Measurements from ENCODE around the gene GCFC2. TPM values are rescaled to one million over a fixed set of nuclear protein-coding genes. Genes with fewer than 3 reads are reported as not detected.
A peak's percentile ranks its signal among the peaks of the same experiment; 100 is the strongest.

Gene GCFC2
- total RNA-seq, 1 experiment from 2014 or later = 14.3 TPM

GRCh38 chr2:75627902-75628504 lies 82.7 kb downstream of the GCFC2 start:
- peak; percentile 64 for DNase-seq (ENCODE audit: low read depth)

GRCh38 chr2:75622929-75623328 lies 87.8 kb downstream of the GCFC2 start:
- DNase-seq (ENCODE audit: low read depth) = no peak

GRCh38 chr2:75622500-75622899 lies 88.2 kb downstream of the GCFC2 start:
- DNase-seq (ENCODE audit: low read depth) = no peak

GRCh38 chr2:75621228-75621627 lies 89.5 kb downstream of the GCFC2 start:
- DNase-seq (ENCODE audit: low read depth) = no peak

- no peak for DNase-seq (ENCODE audit: low read depth)
Observed at GRCh38 chr2:75619956-75620740, 90.6 kb downstream of the GCFC2 start.

GRCh38 chr2:75616933-75617332 lies 93.8 kb downstream of the GCFC2 start:
- DNase-seq (ENCODE audit: low read depth) = no peak

GRCh38 chr2:75616406-75616805 lies 94.3 kb downstream of the GCFC2 start:
- DNase-seq (ENCODE audit: low read depth) = no peak

- no peak for DNase-seq (ENCODE audit: low read depth)
Observed at GRCh38 chr2:75614162-75614651, 96.5 kb downstream of the GCFC2 start.

- no peak for DNase-seq (ENCODE audit: low read depth)
Observed at GRCh38 chr2:75612862-75613243, 97.9 kb downstream of the GCFC2 start.

Other genes with a start within 250 kb of the GCFC2 start
- 21.4 and 29.0 TPM in 2 replicates for gene EVA1A, start 150.0 kb downstream of the GCFC2 start, total RNA-seq (2014; rRNA removed)
- 55.6 and 76.4 TPM in 2 replicates for gene MRPL19, start 64.1 kb downstream of the GCFC2 start, total RNA-seq (2014; rRNA removed)

All from LHCN-M2 (cell line).